DND-41 (cell line): ENCODE data around the gene AP3D1.

Experiments
- CTCF ChIP-seq: IDR thresholded peaks from 2 replicates; pipeline ENCODE4 v1.5.1; 2012; ENCODE audit warnings: borderline replicate concordance, low read length, moderate library complexity, mild to moderate bottlenecking; ENCODE audit not compliant: poor library complexity, severe bottlenecking; ENCODE audit errors: extremely low read depth
- EZH2 ChIP-seq: IDR thresholded peaks from 3 replicates; pipeline ENCODE4 v1.6.1; 2012; ENCODE audit warnings: borderline replicate concordance, low read depth, mild to moderate bottlenecking, moderate library complexity, low read length, inconsistent platforms; ENCODE audit not compliant: severe bottlenecking

GRCh38 chr19:2114218-2114617, 37.1 kb downstream of the AP3D1 start:
- no peak for TF ChIP-seq EZH2
- TF ChIP-seq CTCF, result no peak
